Sigmoid colon (tissue), 3 donors: ENCODE results near the gene SORCS1.

Experiments used
- POLR2A ChIP-seq, 2 donors: fragments of 450-650 bp; IDR thresholded peaks; one replicate each; pipeline ENCODE4 v1.6.1; 2016; ENCODE audit warnings: antibody characterized with exemption in 2 of 2, mild to moderate bottlenecking in 2 of 2, moderate library complexity in 2 of 2
- TF ChIP-seq, protein P1 (sequence below), 4 experiments: fragments of 450-650 bp in 3 of 4; fragments of 200-600 bp in 1 of 4; IDR thresholded peaks; one replicate each; pipeline ENCODE4 v1.5.1; 2016 to 2019; ENCODE audit warnings: antibody characterized with exemption in 4 of 4, mild to moderate bottlenecking in 3 of 4, moderate library complexity in 2 of 4

DNA sequence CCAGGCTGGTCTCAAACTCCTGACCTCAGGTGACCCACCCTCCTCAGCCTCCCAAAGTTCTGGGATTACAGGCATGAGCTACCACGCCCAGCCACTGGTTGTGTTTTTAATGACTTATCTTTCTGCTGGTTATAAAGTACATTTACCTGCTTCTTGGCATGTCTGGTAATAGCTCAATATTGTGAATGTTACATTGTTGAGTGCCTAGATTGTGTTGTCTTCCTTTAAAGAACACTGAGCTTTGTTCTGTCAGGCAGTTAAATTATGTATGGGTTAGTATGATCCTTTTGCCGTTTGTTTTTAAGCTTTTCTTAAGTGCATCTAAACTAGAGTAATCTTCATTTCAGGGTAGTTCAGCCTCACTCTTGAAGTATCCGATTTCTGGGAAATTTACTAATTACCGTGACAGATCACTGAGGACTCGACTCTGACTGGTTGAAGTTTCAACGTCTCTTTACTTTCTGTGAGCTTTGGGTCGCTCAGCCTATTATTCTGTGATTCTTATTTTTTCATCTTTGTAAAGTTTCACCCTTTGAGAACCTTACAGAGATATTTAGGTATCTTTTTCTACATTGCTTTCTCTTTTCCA lies 617.4 kb downstream of the SORCS1 start:
- TF ChIP-seq, protein P1, sequence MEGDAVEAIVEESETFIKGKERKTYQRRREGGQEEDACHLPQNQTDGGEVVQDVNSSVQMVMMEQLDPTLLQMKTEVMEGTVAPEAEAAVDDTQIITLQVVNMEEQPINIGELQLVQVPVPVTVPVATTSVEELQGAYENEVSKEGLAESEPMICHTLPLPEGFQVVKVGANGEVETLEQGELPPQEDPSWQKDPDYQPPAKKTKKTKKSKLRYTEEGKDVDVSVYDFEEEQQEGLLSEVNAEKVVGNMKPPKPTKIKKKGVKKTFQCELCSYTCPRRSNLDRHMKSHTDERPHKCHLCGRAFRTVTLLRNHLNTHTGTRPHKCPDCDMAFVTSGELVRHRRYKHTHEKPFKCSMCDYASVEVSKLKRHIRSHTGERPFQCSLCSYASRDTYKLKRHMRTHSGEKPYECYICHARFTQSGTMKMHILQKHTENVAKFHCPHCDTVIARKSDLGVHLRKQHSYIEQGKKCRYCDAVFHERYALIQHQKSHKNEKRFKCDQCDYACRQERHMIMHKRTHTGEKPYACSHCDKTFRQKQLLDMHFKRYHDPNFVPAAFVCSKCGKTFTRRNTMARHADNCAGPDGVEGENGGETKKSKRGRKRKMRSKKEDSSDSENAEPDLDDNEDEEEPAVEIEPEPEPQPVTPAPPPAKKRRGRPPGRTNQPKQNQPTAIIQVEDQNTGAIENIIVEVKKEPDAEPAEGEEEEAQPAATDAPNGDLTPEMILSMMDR (IDR thresholded peaks at IDR 0.05): no peak
- no peak for TF ChIP-seq POLR2A (IDR thresholded peaks at IDR 0.05)
